Fibroblast of lung (primary cell): Measurements from ENCODE around the gene TBC1D7.

ENCODE experiments used
- CTCF ChIP-seq, 2 donors: IDR thresholded peaks in 1 of 2; conservative IDR thresholded peaks in 1 of 2; 1 replicate in 1 of 2; 2 replicates in 1 of 2; pipeline ENCODE4 v1.5.1; 2011 to 2012; ENCODE audit warnings: low read length in 2 of 2, control low read depth in 1 of 2, inconsistent platforms in 1 of 2, low read depth in 1 of 2, mild to moderate bottlenecking in 1 of 2
- EZH2 ChIP-seq: IDR thresholded peaks from 2 replicates; pipeline ENCODE4 v1.5.1; 2012; ENCODE audit warnings: low read length, control low read depth, mild to moderate bottlenecking; ENCODE audit errors: missing control alignments

- no peak for TF ChIP-seq CTCF (conservative IDR thresholded peaks at IDR 0.05 in 1 of 2, IDR thresholded peaks at IDR 0.05 in 1 of 2; ENCODE audit: low read depth in 1 of 2, low read length in 2 of 2)
- TF ChIP-seq EZH2 = no peak
These were observed 13.5 kb downstream of the TBC1D7 start for GRCh38 chr6:13314806-13315205.
